ENCODE data around the gene PDAP1. TPM values are rescaled to one million over a fixed set of nuclear protein-coding genes. Genes with fewer than 3 reads are reported as not detected.

The PDAP1 gene, protein sequence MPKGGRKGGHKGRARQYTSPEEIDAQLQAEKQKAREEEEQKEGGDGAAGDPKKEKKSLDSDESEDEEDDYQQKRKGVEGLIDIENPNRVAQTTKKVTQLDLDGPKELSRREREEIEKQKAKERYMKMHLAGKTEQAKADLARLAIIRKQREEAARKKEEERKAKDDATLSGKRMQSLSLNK
- total RNA-seq: 100 to 1,000 TPM; 160 TPM

GRCh38 chr7:99408379-99409191, at the start of gene PDAP1, which contains the start of gene BUD31:
Gene PDAP1, minus strand, starts transcription at chr7:99408597. Its CDS starts 49 bp downstream, at chr7:99408548.
Gene BUD31, plus strand, starts transcription at chr7:99408969. Its CDS starts 2,124 bp downstream, at chr7:99411093.
- no peaks in the 10 kb centered on the region for H3K9me3 Mint-ChIP-seq
- peaks cover 43% of the 10 kb centered on the region for H3K4me1 Mint-ChIP-seq (ENCODE audit: low read depth)
- ChIA-PET CTCF (interaction anchor here (0.8 to 2.3 kb wide), 5 partner anchors 8 to 28 kb away, joined by 3 to 6 read pairs (median 3); no protein-coding TSS in a partner anchor), POLR2A (interaction anchor here (0.7 to 5.6 kb wide), 26 partner anchors 9 to 578 kb away, joined by 3 to 58 read pairs (median 5); partner anchors contain the start of genes ARPC1B, ATP5MF, CPSF4 and PTCD1)
- H3K4me3 Mint-ChIP-seq: peak within 1 kb of the TSS; percentile 90
- DNase-seq: peak; percentile 93
- peaks cover 42% of the 10 kb centered on the region for H3K36me3 Mint-ChIP-seq (ENCODE audit: low read depth)
- peak within 1 kb of the TSS; percentile 97 for H3K27ac Mint-ChIP-seq
- TF ChIP-seq, protein P1, sequence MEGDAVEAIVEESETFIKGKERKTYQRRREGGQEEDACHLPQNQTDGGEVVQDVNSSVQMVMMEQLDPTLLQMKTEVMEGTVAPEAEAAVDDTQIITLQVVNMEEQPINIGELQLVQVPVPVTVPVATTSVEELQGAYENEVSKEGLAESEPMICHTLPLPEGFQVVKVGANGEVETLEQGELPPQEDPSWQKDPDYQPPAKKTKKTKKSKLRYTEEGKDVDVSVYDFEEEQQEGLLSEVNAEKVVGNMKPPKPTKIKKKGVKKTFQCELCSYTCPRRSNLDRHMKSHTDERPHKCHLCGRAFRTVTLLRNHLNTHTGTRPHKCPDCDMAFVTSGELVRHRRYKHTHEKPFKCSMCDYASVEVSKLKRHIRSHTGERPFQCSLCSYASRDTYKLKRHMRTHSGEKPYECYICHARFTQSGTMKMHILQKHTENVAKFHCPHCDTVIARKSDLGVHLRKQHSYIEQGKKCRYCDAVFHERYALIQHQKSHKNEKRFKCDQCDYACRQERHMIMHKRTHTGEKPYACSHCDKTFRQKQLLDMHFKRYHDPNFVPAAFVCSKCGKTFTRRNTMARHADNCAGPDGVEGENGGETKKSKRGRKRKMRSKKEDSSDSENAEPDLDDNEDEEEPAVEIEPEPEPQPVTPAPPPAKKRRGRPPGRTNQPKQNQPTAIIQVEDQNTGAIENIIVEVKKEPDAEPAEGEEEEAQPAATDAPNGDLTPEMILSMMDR (IDR thresholded peaks at IDR 0.05): no peak
- ATAC-seq: peak; percentile 90
- no peaks in the 10 kb centered on the region for H3K27me3 Mint-ChIP-seq
- intact Hi-C loops (cut with micrococcal nuclease): no loop called here

- peaks cover 17% of the 10 kb centered on the region for H3K4me1 Mint-ChIP-seq (ENCODE audit: low read depth)
- ATAC-seq (no peak), DNase-seq (no peak)
- intact Hi-C loops (cut with micrococcal nuclease): no loop called here
- no peaks in the 10 kb centered on the region for H3K27me3 Mint-ChIP-seq
- ChIA-PET CTCF (interaction anchor here (1.0 kb wide), 1 partner anchor 46 kb away, joined by 3 read pairs; the partner anchor contains the start of gene ZKSCAN5), POLR2A (interaction anchor here (1.8 kb wide), 1 partner anchor 14 kb away, joined by 8 read pairs; no protein-coding TSS in a partner anchor)
- no peak overlapping the region for H3K4me3 Mint-ChIP-seq
- H3K36me3 Mint-ChIP-seq (ENCODE audit: low read depth): peaks cover 38% of the 10 kb centered on the region
- TF ChIP-seq, protein P1 (IDR thresholded peaks at IDR 0.05): no peak
- no peaks in the 10 kb centered on the region for H3K9me3 Mint-ChIP-seq
- peak overlapping the region; percentile 46 for H3K27ac Mint-ChIP-seq
These were observed 49.5 kb upstream of the PDAP1 start for GRCh38 chr7:99457650-99458493.

DNA sequence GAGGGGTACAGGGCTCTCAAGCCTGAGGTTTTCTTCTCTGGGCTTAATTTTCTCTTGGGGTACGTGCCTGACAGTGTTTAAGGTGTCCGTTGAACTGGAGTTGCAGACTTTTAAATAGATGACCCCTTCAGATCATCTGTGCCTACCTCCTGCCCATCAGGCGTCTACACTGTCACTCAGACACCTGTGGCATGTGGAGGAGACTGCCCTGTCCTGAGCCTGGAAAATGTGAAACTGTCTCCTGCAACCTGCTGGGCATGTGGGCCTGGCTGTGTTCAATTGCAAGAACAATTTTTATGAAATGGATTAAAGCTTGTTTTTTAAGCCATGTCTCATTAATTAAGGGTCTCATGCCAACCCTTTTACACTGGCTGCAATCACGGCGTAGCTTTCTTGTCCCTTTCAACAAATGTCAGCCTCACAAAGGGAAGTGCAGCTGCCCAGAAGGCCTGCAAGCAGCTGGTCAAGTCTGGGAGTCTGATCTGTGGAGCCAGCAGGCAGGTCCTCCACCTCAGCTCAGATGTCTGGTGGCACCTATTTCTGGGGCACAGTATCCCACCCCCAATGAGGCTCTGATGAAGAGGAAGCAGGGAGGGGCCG, 48.8 kb upstream of the PDAP1 start:
- intact Hi-C loops (cut with micrococcal nuclease): no loop called here
- ATAC-seq: no peak
- TF ChIP-seq, protein P1 (IDR thresholded peaks at IDR 0.05): no peak
- no peak for DNase-seq
- Mint-ChIP-seq H3K36me3 (ENCODE audit: low read depth) (peaks cover 35% of the 10 kb centered on the region), H3K27me3 (no peaks in the 10 kb centered on the region), H3K4me3 (no peak overlapping the region), H3K27ac (no peak overlapping the region), H3K9me3 (no peaks in the 10 kb centered on the region), H3K4me1 (ENCODE audit: low read depth) (peaks cover 13% of the 10 kb centered on the region)
- POLR2A ChIA-PET: interaction anchor here (0.6 to 1.8 kb wide), 2 partner anchors 9 to 13 kb away, joined by 3 to 8 read pairs; no protein-coding TSS in a partner anchor
- CTCF ChIA-PET: no interaction called here

DNA sequence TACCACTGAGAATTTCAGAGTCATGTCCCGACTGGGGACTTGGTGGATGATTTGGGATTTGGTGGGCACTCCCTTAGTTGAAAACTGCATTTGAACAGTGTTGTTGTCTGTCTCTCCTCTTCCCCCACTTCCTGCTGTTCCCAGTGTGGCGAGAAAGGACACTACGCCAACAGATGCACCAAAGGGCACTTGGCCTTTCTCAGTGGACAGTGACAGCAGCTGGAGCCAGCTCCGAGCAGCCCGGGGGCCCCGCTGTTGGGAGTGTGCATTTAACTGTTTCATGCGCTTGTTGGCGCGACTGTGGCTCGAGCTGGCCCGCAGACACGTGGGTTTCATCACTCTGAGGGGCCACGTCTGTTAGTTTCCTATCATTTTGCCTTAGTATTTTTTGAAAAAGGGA, 47.9 kb upstream of the PDAP1 start:
- no peak for DNase-seq
- no peak overlapping the region for H3K4me3 Mint-ChIP-seq
- TF ChIP-seq, protein P1 (IDR thresholded peaks at IDR 0.05): no peak
- no peak for ATAC-seq
- H3K4me1 Mint-ChIP-seq (ENCODE audit: low read depth): peaks cover 13% of the 10 kb centered on the region
- H3K9me3 Mint-ChIP-seq: no peaks in the 10 kb centered on the region
- intact Hi-C loops (cut with micrococcal nuclease): no loop called here
- POLR2A ChIA-PET: interaction anchor here (1.8 kb wide), 2 partner anchors 10 to 12 kb away, joined by 4 to 8 read pairs; partner anchors contain the start of gene ATP5MF
- no peaks in the 10 kb centered on the region for H3K27me3 Mint-ChIP-seq
- CTCF ChIA-PET: interaction anchor here (1.1 kb wide), 1 partner anchor 124 kb away, joined by 3 read pairs; no protein-coding TSS in a partner anchor
- H3K36me3 Mint-ChIP-seq (ENCODE audit: low read depth): peaks cover 33% of the 10 kb centered on the region
- peak overlapping the region; percentile 51 for H3K27ac Mint-ChIP-seq
